Tibial nerve (tissue), 3 donors: Measurements from ENCODE around the gene ZFC3H1.

Experiments used
- POLR2A ChIP-seq, 2 donors: fragments of 450-650 bp; IDR thresholded peaks; one replicate each; pipeline ENCODE4 v1.6.1; 2017; ENCODE audit warnings: antibody characterized with exemption in 2 of 2, mild to moderate bottlenecking in 2 of 2, moderate library complexity in 2 of 2
- TF ChIP-seq, protein P1 (sequence below), 5 experiments: fragments of 200-600 bp in 3 of 5; fragments of 450-650 bp in 2 of 5; sonication (generic) in 3 of 5; IDR thresholded peaks; one replicate each; pipeline ENCODE4 v1.5.1; 2016 to 2019; ENCODE audit warnings: antibody characterized with exemption in 5 of 5, mild to moderate bottlenecking in 3 of 5, moderate library complexity in 2 of 5

DNA sequence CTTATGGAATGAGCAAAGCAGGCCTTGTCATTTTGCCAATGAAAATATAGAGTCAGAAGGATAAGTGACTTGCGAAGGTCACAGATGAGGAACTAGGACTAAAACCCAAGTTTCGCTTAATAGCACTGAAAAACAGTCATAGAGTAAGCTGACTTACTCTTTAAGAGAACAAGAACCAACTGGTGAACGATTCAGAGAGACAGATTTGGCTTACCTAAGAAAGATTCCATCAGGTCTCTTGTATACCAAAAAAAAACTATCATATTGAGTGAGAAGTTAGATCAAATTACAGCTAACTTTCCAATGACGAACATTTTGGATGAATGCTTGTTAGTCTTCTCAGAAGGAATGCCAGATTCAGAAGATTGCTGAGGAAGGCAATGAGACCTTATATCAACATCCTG, 74.2 kb downstream of the ZFC3H1 start:
- TF ChIP-seq, protein P1, sequence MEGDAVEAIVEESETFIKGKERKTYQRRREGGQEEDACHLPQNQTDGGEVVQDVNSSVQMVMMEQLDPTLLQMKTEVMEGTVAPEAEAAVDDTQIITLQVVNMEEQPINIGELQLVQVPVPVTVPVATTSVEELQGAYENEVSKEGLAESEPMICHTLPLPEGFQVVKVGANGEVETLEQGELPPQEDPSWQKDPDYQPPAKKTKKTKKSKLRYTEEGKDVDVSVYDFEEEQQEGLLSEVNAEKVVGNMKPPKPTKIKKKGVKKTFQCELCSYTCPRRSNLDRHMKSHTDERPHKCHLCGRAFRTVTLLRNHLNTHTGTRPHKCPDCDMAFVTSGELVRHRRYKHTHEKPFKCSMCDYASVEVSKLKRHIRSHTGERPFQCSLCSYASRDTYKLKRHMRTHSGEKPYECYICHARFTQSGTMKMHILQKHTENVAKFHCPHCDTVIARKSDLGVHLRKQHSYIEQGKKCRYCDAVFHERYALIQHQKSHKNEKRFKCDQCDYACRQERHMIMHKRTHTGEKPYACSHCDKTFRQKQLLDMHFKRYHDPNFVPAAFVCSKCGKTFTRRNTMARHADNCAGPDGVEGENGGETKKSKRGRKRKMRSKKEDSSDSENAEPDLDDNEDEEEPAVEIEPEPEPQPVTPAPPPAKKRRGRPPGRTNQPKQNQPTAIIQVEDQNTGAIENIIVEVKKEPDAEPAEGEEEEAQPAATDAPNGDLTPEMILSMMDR (IDR thresholded peaks at IDR 0.05), result no peak
- no peak for TF ChIP-seq POLR2A (IDR thresholded peaks at IDR 0.05)
